ENCODE results near the gene C1QL1. TPM values are rescaled to one million over a fixed set of nuclear protein-coding genes. Genes with fewer than 3 reads are reported as not detected.

C1QL1 gene
- 1 to 10 TPM; 2.3 to 2.9 TPM for total RNA-seq

DNA sequence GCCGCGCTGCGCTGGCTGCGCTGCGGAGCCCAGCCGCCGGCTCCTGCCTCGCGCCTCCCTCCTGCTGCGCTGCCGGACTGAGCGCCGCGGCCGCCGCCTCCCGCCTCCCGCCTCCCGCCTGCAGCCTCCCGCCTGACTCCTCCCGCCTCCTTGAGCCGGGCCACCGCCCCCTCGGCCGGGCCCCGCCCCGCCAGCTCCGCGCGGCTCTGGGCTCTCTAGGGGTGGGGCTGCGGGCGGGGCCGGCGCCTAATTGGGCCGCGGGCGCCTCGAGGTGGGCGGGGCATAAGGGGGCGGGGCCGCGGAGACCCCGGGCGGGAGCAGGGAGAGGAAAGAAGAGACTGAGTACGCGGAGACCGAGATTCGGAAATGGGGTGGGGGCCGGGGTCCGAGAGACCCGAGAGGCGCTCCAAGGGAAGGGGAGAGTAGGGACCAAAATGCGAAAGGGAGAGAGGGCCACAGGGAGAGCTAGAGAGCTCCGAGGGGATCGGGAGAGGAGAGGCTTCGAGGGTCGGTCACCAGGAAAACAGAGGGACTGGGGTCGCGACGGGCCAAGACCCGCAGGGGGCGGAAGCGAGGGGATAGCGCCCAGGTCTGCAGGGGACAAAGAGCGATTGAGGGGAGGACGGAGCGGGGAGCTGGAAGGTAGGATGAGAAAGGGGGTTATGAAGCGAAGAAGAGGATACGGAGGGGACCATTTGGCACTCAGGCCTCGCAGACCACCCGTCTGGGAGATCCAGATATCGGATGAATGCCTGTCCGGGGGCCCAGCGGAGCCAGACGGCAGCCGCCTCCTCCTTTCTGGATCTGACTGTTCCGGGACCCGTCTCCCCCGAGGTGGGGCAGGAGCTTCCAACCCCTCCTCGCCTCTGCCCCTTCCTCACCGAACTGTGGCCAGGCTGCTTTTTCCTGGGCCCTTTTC, at the start of gene C1QL1:
Gene C1QL1, minus strand, starts transcription at position 79 of the 919 bp plus-strand sequence. CDS start 255 bp downstream, outside the sequence.
- peaks cover 0 to 23% of the 10 kb centered on the region in 2 donors for H3K27me3 ChIP-seq
- peaks cover 26% of the 10 kb centered on the region for H3K4me1 ChIP-seq
- no peaks in the 10 kb centered on the region for H3K9me3 ChIP-seq
- no peaks in the 10 kb centered on the region for H3K36me3 ChIP-seq (replicated peaks in 1 of 2; ENCODE audit: insufficient read depth in 1 of 2, low read depth in 2 of 2)
- TF ChIP-seq POLR2A (IDR thresholded peaks at IDR 0.05): no peak
- TF ChIP-seq, protein P1, sequence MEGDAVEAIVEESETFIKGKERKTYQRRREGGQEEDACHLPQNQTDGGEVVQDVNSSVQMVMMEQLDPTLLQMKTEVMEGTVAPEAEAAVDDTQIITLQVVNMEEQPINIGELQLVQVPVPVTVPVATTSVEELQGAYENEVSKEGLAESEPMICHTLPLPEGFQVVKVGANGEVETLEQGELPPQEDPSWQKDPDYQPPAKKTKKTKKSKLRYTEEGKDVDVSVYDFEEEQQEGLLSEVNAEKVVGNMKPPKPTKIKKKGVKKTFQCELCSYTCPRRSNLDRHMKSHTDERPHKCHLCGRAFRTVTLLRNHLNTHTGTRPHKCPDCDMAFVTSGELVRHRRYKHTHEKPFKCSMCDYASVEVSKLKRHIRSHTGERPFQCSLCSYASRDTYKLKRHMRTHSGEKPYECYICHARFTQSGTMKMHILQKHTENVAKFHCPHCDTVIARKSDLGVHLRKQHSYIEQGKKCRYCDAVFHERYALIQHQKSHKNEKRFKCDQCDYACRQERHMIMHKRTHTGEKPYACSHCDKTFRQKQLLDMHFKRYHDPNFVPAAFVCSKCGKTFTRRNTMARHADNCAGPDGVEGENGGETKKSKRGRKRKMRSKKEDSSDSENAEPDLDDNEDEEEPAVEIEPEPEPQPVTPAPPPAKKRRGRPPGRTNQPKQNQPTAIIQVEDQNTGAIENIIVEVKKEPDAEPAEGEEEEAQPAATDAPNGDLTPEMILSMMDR (IDR thresholded peaks at IDR 0.05): peak in 2 of 7 experiments; percentile 28 to 33
- peak; percentile 97 for ATAC-seq
- 5 to 10% methylated on average over 47 to 71 of the region's 81 CpGs for WGBS, 2 donors
- no peak within 1 kb of the TSS for H3K27ac ChIP-seq
- intact Hi-C loops (cut with DNase I): no loop called here
- peak; percentile 88 to 94 (median 91) for DNase-seq
- peak within 1 kb of the TSS in 1 of 2 donors; percentile 12 for H3K4me3 ChIP-seq

DNA sequence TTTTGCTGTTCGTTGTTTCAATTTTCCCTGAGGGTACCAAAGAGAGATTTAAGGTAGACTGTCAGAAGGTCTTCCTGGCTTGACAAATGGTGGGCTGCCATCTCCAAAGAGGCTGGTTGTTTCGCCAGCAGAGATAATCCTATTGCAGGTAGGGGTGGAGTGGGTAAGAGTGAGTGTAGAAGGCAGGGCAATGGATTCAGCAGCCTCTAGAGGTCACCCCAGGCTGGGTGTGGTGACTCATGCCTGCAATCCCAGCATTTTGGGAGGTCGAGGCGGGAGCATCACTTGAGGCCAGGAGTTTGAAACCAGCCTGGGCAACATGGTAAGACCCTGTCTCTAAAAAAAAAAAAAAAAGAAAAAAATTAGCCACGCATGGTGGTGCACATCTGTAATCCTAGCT, 48.7 kb upstream of the C1QL1 start:
- no peak for ATAC-seq
- Histone ChIP-seq H3K27me3 (no peaks in the 10 kb centered on the region), H3K4me3 (no peak overlapping the region), H3K36me3 (replicated peaks in 1 of 2; ENCODE audit: insufficient read depth in 1 of 2, low read depth in 2 of 2) (no peaks in the 10 kb centered on the region), H3K4me1 (peaks cover 59% of the 10 kb centered on the region), H3K27ac (peak overlapping the region; percentile 10 to 38 (median 34)), H3K9me3 (no peaks in the 10 kb centered on the region)
- TF ChIP-seq, protein P1 (IDR thresholded peaks at IDR 0.05): peak in 3 of 7 experiments; percentile 19 to 30 (median 20)
- no peak for TF ChIP-seq POLR2A (IDR thresholded peaks at IDR 0.05)
- WGBS, 2 donors: 26 to 30% methylated on average over 5 of the region's 5 CpGs
- peak in 2 of 4 donors; percentile 24 to 44 for DNase-seq
- intact Hi-C loops (cut with DNase I): no loop called here

DNA sequence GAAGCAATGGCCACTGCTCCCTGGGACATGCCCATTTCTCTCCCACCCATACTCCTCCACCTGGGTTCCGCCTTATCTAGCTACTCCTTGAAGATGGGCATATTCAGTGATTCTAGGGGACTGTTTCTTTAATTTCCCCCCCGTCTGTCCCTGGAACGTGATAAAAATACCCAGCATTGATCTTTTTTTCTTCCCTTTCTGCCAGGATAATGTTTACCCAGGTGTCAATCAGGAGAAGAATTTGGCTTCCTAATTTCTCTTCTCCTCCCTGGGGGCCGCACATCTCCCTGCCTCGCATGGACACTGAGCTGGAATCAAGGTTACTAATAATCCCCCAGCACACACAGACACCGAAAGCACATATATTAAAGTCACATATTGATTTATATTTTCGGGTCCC, 48.1 kb upstream of the C1QL1 start:
- no peak overlapping the region for H3K4me3 ChIP-seq
- ATAC-seq (no peak), DNase-seq (no peak)
- H3K4me1 ChIP-seq: peaks cover 53% of the 10 kb centered on the region
- no peaks in the 10 kb centered on the region for H3K36me3 ChIP-seq (replicated peaks in 1 of 2; ENCODE audit: insufficient read depth in 1 of 2, low read depth in 2 of 2)
- TF ChIP-seq POLR2A (IDR thresholded peaks at IDR 0.05): no peak
- TF ChIP-seq, protein P1 (IDR thresholded peaks at IDR 0.05): no peak
- WGBS, 2 donors: 18 to 19% methylated on average over 7 of the region's 7 CpGs
- peak overlapping the region in 2 of 4 donors; percentile 36 to 42 for H3K27ac ChIP-seq
- H3K9me3 ChIP-seq: no peaks in the 10 kb centered on the region
- H3K27me3 ChIP-seq: no peaks in the 10 kb centered on the region
- intact Hi-C loops (cut with DNase I): no loop called here

DNA sequence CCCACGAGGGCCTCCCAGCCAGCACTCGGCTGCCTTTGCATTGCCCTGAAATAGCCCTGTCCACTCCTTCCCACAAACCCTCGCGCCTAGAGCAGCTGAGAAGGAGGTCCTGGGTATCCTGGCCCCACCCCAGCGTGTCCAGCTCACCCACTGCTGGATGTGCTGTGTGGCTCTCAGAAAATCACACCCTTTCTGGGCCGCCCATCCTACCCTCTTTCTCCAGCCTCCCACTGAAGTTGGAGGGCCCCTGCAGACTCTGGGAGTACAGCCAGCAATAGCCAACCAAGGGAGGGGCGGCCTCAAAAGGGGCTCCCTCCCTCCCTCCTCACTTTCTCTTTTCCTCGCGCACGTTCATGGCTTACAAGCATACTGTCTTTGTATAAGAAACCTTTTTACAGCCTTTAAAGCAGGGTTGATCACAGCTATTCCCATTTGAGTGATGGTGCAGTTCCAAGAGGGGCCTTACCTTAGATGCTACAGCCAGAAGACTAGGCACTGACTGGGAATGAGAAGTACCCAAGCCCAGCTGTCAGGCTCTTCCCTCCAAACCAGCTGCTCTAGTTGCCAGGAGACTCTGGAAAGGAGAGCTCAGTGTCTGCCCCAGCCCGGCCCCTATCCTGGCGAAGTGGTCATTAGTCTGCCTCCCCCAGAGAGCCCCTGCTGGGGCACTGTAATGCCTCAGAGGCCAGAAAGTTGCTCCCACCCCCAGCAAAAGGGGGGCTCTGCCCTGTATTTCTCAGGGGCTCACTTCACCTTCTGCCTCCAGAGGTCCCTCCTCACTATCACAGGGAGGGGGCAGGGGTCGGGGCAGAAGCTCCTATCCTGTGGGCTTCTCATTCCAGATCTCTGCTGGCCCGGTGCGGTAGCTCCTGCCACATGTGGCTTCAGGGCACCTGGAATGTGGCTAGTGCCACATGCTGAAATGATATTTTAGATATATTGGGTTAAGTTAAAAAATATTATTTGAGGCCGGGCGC, 45.2 kb upstream of the C1QL1 start:
- no peaks in the 10 kb centered on the region for H3K27me3 ChIP-seq
- H3K4me3 ChIP-seq: no peak overlapping the region
- ATAC-seq (no peak), DNase-seq (peak in 2 of 4 donors; percentile 40 to 42)
- H3K9me3 ChIP-seq: no peaks in the 10 kb centered on the region
- no peaks in the 10 kb centered on the region for H3K36me3 ChIP-seq (replicated peaks in 1 of 2; ENCODE audit: insufficient read depth in 1 of 2, low read depth in 2 of 2)
- intact Hi-C loops (cut with DNase I): no loop called here
- TF ChIP-seq POLR2A (IDR thresholded peaks at IDR 0.05): no peak
- TF ChIP-seq, protein P1 (IDR thresholded peaks at IDR 0.05): no peak
- WGBS, 2 donors: 78 to 83% methylated on average over 14 to 17 of the region's 17 CpGs
- H3K4me1 ChIP-seq: peaks cover 38% of the 10 kb centered on the region
- no peak overlapping the region for H3K27ac ChIP-seq

Measured in body of pancreas (tissue), 4 donors.